NOMO-1 treated with DMSO at 0.1 percent for 48 hours (cell line): Measurements from ENCODE around the gene BEAN1.

Source experiments
- DNase-seq: peaks from one replicate; lab custom pipeline; 2025; ENCODE audit not compliant: unreplicated experiment; lab: John Stamatoyannopoulos, UW

The BEAN1 gene, protein sequence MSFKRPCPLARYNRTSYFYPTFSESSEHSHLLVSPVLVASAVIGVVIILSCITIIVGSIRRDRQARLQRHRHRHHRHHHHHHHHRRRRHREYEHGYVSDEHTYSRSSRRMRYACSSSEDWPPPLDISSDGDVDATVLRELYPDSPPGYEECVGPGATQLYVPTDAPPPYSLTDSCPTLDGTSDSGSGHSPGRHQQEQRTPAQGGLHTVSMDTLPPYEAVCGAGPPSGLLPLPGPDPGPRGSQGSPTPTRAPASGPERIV

GRCh38 chr16:66427036-66427860 lies at the start of gene BEAN1:
BEAN1 (plus strand) TSS chr16:66427295; CDS start chr16:66437677, 10,382 bp downstream.
- no peak for DNase-seq

DNA sequence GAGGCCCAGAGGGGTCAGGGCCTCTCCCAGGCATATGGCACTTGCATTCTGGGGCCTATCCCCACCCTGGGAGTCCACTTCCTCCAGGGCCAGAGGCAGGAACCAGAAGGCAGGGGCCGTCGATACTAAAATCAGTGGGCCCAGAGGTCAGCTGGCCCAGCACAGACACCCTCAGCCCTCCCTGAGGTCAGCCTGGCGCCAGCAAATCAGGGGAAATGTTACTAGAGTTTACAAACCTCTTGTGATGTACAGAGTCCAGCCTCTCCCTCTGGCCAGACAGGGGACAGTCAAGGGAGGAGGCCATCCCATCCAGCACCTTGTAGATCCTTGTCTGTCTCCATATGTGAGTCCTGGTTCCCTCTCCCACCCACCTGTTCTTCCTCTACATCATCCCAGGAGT lies 49.8 kb upstream of the BEAN1 start:
- DNase-seq, result no peak

DNA sequence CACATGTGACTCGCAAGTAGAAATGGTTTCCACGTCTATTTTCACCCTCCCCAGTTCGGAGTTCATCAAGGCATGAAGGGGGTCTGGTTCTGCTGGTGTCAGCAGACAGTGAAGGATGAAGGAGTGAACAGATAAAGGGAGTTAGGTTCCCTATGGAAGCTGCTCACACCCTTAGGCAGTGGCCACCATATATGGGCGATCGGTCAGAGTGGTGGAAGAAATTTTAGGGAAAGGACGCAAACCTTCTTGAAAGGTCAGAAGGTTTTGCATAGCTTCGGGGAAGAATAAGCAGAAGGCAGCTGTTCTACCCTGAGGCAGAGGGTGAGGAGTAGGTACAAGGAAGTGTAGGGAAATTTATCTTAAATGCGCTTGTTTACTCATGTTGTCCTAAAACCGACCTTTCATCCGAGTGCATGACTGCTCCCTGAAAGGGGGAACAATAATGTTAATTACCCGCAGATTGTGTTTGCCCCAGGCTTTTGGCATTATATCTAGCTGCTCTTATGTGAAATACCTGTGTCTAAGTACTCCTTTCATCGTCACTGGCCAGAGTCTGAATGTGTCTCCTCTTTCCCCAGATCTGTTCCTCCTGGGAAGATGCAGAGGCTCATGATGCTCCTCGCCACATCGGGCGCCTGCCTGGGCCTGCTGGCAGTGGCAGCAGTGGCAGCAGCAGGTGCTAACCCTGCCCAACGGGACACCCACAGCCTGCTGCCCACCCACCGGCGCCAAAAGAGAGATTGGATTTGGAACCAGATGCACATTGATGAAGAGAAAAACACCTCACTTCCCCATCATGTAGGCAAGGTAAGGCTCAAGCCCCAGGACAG lies 48.1 kb upstream of the BEAN1 start:
- DNase-seq, result no peak

DNA sequence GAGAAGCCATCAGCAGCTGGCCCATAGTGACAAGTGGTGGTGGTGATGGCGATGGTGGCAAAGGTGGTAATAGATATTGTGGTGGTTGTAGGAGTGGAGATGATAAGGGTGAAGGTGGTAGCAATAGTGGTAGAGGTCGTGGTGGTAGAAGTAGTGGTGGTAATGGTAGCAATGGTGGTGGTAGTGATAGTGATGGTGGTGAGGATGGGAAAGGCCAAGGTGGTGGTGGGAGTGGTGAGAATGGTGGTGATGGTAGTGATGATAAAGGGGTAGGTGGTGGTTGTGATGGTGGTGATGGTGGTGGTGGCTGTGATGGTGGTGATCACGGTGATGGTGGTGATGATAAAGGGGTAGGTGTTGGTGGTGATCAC lies 47.5 kb upstream of the BEAN1 start:
- no peak for DNase-seq

DNA sequence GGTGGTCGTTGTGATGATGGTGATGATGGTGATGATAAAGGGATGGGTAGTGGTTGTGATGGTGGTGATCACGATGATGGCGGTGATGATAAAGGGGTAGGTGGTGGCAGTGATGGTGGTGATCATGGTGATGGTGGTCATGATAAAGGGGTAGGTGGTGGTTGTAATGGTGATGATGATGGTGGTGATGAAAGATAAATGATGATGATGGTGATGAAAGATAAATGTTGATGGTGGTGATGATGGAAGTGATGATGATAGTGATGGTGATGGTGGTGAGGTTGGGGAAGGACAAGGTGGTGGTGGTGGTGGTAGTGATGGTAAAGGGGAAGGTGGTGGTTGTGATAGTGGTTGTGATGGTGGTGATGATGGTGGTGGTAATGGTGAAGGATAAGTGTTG lies 46.7 kb upstream of the BEAN1 start:
- DNase-seq, result no peak

- DNase-seq, result no peak
Observed at GRCh38 chr16:66381585-66382170, 45.4 kb upstream of the BEAN1 start.

GRCh38 chr16:66382171-66382965 lies 44.7 kb upstream of the BEAN1 start:
- DNase-seq, result no peak

- DNase-seq, result no peak
Observed at GRCh38 chr16:66382966-66383299, 44.2 kb upstream of the BEAN1 start.

- no peak for DNase-seq
Observed at GRCh38 chr16:66383551-66383950, 43.5 kb upstream of the BEAN1 start.

DNA sequence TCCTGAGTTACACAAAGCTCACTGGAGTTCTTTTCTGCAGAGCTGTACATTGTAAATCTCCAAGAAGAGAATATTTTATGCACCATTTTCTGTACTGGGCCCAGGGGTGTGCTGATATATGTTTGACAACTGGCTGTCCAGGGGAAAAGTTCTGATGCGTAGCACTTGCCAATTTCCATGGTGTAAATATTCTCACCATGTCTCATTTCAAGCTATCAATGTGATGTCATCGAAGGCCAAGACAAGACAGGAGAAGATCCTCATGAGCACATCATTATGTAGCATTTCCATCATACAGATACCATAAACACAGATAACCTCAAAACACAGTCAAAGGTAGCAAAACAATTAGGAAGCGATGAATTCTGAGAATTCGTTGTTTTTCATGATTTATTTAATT lies 41.7 kb upstream of the BEAN1 start:
- DNase-seq, result no peak

DNA sequence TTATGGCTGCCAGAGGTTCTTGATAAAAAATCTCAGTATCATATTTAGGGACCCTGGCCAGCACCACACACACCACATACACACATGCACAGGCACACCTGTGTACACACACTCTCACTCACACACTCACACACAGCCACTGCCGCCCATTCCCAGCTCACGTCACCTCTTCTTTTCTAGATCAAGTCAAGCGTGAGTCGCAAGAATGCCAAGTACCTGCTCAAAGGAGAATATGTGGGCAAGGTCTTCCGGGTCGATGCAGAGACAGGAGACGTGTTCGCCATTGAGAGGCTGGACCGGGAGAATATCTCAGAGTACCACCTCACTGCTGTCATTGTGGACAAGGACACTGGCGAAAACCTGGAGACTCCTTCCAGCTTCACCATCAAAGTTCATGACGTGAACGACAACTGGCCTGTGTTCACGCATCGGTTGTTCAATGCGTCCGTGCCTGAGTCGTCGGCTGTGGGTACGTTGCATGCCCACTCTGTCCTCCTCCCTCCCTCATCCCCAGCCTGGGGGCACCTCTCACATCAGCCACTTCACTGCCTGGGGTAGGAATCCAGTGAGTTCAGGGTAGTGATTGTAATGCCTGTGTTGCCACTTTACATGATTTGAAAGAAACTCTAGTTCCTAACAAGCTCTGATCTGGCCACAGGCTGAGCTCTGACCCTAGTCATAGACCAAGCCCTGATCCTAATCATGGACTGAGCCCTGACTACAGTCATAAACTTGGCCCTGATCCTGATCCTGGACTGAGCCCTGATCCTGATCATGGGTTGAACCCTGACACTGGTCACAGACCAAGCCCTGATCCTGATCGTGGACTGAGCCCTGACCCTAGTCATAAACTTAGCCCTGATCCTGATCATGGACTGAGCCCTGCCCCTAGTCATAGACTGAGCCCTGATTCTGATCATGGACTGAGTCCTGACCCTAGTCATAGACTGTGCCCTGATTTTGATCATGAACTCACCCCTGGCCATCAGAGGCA lies 40.2 kb upstream of the BEAN1 start:
- DNase-seq, result no peak

DNA sequence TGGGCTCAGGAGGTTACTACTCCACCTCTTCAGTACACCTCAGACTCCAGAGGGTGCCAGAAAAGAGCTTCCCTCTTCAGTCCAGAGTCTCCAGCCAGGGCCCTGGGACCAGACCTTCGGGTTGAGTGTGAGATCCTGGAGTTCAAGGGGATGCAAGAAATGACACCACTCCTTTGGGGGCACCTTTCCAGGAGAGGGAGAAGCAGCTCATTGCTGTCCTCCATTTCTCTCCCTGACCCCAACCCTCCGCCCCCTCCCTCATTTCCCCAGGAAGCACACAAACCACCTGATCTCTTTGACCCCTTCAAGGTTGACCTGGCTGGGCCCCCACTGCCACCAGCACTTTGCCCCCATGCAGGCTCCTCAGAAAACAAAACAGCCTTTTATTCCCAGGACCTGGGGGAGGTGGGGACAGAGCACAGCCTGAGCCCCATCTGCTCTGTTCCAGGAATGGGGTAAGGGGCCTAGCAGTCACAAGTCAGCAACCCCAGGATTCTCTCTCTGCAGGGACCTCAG lies 39.2 kb upstream of the BEAN1 start:
- no peak for DNase-seq

DNA sequence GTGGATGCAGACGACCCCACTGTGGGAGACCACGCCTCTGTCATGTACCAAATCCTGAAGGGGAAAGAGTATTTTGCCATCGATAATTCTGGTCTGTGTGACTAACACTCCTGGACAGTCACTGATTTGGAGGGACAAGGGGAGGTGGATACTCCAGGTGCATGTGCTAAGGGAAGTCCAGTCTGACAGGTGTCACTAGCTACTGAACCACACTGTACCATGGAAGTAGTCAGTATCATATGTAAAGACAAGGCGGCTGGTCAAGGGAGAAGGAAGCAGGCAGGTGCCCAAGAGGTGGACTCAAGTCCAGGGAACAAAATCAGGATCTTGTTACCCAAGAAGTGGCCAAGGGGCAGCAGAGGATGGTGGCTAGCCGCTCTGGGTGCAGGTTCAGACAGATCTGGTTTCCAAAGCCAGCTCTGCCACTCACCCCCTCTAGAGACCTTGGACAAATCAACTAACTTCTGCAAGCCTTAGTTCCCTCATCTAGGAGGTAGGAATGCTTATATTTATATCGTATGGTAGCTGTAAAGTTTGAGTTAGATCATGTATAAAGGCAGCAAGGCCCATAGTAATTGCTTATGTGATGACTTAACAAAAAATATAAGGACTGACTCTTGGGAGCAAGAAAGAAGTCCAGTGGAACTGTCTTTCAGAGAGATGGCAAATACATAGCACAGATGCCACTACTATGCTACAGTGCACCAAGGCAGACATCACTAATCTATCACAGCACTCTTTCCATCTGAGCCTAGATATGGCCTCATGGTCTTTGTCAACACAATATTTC lies 38.5 kb upstream of the BEAN1 start:
- DNase-seq, result no peak

DNA sequence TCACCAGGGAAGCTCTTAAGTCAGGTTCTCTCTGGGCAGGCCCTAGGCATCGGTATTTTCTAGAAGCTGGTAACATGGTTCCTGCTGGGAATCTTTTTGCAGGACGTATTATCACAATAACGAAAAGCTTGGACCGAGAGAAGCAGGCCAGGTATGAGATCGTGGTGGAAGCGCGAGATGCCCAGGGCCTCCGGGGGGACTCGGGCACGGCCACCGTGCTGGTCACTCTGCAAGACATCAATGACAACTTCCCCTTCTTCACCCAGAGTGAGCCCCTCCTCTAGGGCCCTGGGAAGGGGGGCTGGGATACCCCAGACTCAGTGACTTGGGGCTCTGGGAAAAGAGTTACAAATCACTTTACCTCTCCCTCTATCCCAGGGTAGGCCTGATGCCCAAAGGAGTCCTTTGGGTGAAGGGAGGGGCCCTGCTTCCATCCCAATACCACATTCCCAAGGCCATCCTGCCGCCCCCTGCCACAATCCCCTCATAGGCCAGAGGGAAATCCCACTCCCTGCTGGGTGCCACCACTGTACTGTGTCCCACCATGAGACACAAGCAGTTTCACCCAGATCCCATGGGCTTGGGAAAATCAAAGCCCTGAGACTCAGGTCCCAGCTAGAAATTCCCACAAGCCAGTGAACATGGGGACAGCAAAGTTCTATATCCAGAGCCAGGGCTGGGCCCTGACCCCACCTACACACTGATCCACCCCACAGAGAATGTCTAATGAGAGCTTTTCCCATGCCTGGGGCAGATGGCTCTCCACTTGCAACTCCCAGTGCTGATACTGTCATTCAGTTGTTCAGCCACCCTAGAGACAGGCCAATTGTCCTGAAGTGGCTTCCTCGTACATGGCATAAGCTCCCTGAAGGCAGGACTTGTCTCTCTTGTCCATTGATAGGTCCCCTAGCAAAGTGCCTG lies 37.6 kb upstream of the BEAN1 start:
- no peak for DNase-seq

DNA sequence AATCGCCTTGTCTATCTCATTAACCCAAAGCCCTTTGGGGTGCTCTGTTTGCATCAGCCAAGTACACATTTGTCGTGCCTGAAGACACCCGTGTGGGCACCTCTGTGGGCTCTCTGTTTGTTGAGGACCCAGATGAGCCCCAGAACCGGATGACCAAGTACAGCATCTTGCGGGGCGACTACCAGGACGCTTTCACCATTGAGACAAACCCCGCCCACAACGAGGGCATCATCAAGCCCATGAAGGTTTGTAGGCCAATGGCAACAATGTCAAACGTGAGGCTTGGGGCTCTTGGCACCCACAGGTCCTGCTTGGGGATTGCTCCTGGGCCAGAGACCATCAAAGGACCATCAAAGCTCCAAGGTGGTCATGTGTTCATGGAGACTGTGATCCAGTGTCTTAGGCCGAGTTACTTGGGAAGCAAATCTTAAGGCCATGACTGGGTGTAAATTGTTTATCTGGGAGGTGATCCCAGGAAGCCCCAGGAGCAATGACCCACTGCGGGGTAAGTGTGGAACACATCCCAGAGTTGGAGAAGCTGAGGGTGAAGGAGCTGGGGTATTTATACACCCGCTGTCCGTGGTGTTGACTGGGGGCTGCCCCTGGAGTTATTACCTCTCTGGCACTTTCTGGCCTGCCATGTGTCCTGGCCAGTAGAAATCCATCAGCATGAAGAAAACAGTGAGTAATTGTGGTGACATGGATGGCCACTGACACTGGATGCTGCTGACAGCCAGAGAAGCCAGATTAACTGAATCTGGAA lies 36.6 kb upstream of the BEAN1 start:
- DNase-seq, result no peak

- DNase-seq, result no peak
Observed at GRCh38 chr16:66391726-66392670, 35.1 kb upstream of the BEAN1 start.
